Activated T-helper 1 cell treated with anti-CD3 and anti-CD28 coated beads, Interleukin-2, amount 50 U/mL, for 16 hours (primary cell): ENCODE data around the gene ZNF765.
"Not testable (repeated sequence)": the region's sequence is repeated elsewhere in the genome, so short reads cannot be mapped to it uniquely, and the experiment has no call there.

ENCODE experiments used
- DNase-seq, 2 donors: peaks; one replicate each; pipeline ENCODE4 v3.0.0-alpha.2; 2020; ENCODE audit warnings: low read depth in 1 of 2, low spot score in 1 of 2

The ZNF765 gene

DNA sequence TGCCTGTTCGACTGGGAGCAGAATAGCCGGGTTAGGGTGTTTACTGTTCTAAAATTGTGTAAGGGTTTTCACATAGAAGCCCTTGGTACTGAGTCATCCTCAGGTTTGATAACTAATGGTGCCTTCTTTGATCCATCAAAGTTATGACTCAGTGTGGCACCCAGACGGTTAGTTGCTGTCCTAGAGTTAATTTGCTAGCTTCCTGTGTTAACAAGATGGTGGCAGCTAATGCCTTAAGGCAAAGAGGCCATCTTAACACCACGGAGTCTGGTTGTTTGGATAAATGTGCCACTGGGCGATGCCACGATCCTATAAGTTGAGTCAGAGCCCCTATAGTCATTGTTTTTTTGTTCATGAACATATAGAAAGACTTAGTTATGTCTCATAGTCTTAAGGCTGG lies 80.5 kb downstream of the ZNF765 start:
- DNase-seq: not testable (repeated sequence)
